GM11168 (cell line): ENCODE data around the gene CRTC2.

Experiments
- in situ Hi-C: fragments of 300-500 bp; cut with MboI; formaldehyde crosslinking; loops from one replicate; pipeline ENCODE4 v1.12.0; 2022; ENCODE audit warnings: low sequenced_read_pairs; ENCODE audit not compliant: unreplicated experiment

CRTC2 gene, protein sequence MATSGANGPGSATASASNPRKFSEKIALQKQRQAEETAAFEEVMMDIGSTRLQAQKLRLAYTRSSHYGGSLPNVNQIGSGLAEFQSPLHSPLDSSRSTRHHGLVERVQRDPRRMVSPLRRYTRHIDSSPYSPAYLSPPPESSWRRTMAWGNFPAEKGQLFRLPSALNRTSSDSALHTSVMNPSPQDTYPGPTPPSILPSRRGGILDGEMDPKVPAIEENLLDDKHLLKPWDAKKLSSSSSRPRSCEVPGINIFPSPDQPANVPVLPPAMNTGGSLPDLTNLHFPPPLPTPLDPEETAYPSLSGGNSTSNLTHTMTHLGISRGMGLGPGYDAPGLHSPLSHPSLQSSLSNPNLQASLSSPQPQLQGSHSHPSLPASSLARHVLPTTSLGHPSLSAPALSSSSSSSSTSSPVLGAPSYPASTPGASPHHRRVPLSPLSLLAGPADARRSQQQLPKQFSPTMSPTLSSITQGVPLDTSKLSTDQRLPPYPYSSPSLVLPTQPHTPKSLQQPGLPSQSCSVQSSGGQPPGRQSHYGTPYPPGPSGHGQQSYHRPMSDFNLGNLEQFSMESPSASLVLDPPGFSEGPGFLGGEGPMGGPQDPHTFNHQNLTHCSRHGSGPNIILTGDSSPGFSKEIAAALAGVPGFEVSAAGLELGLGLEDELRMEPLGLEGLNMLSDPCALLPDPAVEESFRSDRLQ

DNA sequence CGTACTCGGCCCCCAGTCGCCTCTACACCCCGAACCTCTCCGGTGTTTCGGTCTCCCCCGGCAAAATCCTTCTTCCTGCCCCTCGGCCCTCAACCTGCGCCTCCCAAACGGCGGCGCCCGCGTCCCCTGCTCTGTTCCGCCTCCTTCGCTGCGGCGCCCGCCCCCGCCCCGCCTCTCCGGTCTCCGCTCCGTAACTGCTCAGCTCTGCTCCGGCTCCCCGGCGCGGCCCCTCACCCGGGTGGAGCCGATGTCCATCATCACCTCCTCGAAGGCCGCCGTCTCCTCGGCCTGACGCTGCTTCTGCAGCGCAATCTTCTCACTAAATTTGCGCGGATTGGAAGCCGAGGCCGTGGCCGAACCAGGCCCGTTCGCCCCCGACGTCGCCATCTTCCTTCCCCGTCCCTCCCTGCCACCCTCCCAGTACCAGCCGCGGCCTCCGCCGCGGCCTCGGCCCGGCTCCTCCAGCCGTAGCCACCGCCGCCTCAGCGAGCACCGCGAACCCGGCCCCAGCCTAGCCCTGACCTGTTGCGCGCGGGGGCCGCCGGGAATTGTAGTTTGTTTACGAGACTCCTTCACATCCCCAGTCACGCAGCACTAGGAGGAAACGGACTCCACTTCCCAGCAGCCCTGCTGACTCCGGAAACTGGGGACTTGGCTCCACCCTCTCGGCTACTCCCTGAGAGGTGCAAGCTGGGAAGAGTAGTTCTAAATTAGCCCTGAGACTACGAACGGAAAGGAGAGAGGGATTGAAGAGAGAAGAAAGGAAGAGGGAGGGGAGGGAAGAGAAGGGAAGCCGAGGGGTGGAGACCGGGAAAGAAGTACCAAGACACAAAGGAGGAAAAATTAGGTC is at the start of gene CRTC2:
TSS of gene CRTC2 (minus strand) at position 502 of the 850 bp plus-strand sequence. CDS start at position 387, 115 bp downstream.
- in situ Hi-C loops = no loop called here

DNA sequence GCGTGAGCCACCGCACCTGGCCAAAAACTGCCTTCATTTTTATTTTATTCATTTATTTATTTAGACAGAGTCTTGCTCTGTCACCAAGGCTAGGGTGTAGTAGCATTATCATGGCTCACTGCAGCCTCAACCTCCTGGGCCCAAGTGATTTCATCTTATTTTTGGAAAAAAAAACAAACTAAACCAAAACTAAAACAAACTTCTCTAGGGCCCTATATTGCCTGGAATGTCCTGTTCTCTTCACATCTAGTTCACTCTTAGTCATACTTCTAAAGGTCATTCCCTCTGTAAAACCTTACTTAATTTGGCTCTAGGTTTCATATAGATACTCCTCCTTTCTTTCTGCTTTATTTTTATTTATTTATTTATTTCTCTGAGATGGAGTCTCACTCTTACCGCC is 47.7 kb upstream of the CRTC2 start:
- in situ Hi-C loops = no loop called here

DNA sequence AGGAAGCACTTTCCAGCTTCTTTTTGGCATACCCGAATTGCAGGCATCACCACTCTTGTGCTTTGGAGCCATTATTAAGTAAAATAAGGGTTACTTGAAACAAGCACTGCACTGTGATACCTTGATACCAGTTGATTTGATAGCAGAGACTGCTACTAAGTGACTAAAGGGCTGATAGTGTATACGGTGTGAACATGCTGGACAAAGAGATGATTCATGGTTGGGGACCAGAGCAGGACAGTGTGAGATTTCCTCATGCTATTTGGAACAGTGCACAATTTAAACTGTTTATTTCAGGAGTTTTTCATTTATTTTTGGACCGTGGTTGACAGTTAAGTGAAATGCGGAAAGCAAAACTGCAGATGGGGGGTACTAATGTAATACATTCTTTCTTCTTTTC is 42.0 kb upstream of the CRTC2 start:
- in situ Hi-C loops = no loop called here

DNA sequence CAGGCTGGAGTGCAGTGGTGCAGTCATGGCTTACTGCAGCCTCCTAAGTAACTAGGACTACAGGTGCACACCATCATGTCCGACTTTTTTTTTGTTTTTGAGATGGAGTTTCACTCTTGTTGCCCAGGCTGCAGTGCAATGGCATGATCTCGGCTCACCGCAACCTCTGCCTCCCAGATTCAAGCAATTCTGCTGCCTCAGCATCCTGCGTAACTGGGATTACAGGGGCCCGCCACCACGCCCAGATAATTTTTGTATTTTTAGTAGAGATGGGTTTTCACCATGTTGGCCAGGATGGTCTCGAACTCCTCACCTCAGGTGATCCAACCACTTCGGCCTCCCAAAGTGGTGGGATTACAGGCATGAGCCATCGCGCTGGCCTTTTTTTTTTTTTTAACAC is 38.5 kb upstream of the CRTC2 start:
- in situ Hi-C loops = loop anchor here (25.0 kb wide), 1 partner anchor 485 kb away; no protein-coding TSS in a partner anchor

DNA sequence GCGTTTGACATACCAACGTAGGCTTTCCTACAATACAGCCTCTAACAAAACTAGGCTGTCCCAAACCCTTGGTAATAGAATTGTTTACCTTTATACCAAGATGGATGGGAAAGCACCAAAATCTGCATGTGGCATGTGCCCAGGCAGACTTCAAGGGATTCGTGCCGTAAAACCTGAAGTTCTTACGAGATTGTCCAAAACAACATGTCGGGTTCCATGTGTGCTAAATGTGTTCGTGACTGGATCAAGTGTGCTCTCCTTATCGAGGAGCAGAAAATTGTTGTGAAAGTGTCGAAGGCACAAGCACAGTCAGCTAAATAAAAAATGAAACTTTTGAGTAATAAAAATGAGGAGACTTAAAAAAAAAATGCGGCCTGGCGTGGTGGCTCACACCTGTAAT is 37.2 kb upstream of the CRTC2 start:
- in situ Hi-C loops = loop anchor here (25.0 kb wide), 1 partner anchor 483 kb away; no protein-coding TSS in a partner anchor

DNA sequence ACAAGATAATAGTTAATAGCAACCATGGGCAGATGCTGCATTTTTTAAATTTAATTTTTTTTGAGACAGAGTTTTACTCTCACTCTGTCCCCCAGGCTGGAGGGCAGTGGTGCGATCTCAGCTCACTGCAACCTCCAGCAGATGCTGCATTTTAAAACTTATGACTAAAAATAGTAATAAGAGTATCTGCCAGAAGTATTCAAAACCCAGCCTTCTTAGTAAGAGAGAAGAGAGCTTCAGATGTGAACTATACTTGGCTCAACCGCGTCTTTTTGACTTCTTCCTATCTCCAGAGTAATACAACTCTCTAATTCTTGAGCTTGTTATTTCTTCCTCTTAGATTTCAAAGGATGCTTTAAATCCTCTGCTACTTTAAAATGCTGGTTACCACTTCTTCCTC is 36.8 kb upstream of the CRTC2 start:
- in situ Hi-C loops = loop anchor here (25.0 kb wide), 1 partner anchor 483 kb away; no protein-coding TSS in a partner anchor

DNA sequence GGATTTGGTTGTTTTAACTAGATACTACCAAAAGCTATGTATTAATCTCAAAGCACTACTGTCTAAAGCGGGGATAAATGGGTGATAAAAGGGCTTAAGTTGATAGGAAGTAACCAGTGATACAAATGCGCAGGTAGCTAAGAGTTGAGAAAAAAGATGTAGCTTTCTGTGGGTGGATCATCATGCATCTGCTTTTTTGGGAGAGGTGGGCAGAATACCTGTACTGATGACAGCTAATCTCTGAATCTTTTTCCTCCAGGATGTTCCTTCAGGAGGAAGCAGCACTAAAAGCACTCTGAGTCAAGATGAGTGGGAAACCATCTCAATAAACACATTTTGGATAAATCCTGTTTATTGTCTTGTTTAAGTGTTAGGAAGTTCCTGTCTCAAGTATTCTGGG is 33.4 kb upstream of the CRTC2 start:
- in situ Hi-C loops = loop anchor here (25.0 kb wide), 1 partner anchor 480 kb away; no protein-coding TSS in a partner anchor

DNA sequence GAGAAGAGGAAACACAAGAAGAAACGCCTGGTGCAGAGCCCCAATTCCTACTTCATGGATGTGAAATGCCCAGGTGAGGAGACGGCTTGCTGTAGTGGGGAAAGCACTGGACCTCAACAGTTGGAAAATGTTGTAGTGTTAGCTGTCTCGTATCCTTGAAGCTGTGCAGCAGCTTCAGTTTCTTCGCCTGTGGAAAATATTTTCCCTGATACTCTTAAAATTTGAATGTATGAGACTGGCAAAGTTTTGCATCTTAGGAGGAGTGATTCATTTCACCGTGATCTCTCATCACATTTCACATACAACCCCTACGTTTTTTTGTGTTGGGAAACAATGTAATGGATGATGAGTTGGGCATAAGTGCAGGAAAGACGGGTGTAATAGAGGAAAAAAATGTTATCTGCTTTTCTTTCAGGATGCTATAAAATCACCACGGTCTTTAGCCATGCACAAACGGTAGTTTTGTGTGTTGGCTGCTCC is 32.8 kb upstream of the CRTC2 start:
- in situ Hi-C loops = loop anchor here (25.0 kb wide), 1 partner anchor 479 kb away; no protein-coding TSS in a partner anchor

DNA sequence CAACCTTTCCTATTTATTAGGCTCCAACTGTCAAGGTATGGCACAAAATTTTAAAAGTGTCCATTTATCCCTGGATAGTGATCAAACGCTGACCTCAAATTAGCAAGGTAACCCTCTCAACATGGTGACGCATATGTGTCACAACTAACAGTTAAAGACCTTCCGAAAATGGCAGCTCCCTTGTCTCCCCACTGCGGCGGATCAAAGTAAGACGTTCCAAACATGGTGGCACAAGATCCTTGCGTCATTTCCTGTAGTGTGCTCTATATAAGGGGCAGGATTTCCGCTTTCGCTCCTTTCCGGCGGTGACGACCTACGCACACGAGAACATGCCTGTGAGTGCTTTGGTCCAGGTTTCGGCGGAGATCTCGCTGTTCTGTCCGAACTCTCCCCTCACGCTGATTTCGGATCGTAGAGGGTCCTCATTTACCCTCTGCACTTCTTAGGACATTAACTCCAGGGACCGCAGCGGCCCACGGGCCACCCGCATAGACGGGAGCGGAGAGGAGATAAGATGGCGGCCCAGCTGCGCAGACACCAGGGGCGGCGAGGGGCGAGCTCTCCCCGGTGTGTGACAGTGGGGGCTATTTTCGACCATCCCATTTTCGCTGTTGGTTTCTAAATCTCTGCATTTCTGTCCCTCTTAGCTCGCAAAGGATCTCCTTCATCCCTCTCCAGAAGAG is 32.2 kb upstream of the CRTC2 start, which contains the start of gene RPS27:
TSS of gene RPS27 (plus strand) at position 295 of the 683 bp plus-strand sequence. CDS start at position 330, 35 bp downstream.
- in situ Hi-C loops = loop anchor here (25.0 kb wide), 1 partner anchor 478 kb away; no protein-coding TSS in a partner anchor

DNA sequence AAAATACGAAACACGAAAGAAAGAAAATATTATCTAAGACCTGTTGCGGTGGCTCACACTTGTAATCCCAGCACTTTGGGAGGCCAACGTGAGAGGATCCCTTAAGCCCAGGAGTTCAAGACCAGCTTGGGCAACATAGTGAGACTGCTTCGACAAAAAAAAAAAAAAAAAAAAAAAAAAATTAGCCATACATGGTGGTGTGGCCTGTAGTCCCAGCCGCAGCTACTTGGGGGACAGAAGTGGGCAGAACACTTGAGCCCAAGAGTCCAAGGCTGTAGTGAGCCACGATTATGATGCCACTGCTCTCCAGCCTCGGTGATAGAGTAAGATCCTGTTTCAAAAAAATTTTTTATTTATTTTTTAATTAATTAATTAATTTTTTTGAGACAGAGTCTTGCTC is 29.2 kb upstream of the CRTC2 start:
- in situ Hi-C loops = loop anchor here (25.0 kb wide), 1 partner anchor 475 kb away; no protein-coding TSS in a partner anchor

DNA sequence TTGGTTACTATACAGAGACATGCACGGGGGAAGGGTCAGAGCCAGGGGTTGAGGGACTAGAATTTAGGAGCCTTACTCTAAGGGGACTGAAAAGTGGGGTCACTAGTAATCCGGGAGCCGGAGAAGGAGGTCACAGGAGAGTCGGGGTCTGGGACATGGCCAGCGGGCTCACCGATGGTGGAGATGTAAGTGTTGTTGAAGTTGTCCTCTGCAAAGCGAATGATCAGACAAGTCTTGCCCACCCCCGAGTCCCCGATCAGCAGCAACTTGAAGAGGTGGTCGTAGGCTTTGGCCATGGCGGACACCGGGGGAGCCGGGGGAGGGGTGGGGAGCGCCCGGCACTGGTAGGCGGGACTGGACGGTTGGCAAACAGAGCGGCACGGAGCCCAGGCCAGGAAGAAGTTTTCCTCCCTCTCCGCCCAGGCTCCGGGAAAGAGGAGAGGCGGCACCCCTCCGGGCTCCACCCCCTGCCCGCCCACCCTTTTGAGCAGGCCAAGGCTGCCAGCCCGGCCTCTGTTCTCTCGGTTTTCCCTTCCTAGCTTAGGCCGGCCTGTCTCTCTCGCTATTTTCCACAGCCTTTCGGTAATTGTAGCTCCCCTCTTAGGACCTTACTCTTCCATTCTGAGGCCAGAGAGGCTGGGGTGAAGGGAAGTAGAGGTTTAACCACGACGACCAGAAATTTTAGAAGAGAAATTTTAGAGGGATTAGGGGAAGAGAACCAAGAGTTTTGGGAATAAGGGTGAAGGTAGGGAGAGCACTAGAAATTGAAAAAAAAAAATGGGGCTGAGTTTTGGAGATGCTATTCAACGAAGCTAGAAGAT is 27.7 kb upstream of the CRTC2 start, which contains the start of gene RAB13:
TSS of gene RAB13 (minus strand) at position 399 of the 821 bp plus-strand sequence. CDS start at position 296, 103 bp downstream.
- in situ Hi-C loops = loop anchor here (25.0 kb wide), 1 partner anchor 474 kb away; no protein-coding TSS in a partner anchor

DNA sequence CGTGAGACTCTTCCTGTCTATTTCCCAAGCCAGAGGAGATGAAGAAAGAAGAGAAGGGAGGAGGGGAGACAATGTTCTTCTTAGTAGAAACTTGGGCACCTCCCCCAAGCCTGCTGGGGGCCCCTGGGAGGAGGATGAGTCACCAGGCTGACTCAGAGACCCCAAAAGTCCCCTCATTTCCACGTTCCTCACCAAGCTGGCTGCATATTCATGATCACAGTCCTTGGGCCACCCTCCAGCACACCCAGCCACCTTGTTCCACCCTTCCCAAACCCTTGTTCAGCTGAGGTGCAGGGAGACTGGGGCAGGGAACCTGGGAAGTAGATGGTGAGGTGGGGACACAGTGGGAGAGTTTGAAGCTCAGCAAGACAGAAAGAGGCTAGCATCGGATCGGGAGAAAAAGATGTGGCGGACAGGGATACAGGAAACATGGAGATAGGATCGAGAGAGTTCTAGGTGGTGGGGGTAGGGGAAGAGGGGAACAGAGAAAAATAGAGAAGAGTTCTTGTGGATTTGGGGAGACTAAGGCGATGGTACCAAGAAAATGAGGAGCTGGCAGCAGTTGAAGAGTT is 27.0 kb upstream of the CRTC2 start:
- in situ Hi-C loops = loop anchor here (25.0 kb wide), 1 partner anchor 473 kb away; no protein-coding TSS in a partner anchor

DNA sequence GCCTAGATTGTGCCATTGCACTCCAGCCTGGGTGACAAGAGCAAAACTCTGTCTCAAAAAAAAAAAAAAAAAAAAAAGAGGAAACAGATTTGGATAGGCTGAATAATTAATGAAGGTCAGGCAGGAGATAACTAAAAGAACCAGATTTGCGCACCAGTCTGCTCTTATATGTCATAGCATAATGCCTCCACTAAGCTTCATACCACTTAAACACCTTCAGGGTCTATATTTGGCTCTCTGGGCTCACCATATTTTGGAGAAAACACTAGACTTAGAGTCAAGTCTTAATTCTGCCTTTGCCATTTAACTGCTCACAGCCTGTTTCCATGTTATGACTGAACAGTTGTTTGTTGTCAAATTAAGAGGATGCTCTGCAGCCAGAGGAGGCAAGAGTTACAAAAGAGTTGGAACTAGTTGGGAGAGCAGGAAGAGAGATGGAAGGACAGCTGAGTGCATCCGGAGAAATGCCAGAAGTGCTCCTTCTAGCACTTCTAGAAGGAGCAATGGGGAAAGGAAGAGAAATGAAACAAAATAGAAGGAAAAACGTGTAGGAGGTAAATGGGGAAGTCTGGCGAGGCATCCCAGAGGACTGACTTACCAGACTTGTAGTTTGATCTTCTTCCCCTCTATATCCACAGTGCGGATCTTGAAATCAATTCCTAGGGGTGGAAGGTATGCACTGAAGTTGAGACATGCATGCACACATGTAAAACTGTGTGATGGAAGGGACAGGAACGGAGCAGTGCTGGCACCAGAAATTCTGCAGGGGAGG is 25.9 kb upstream of the CRTC2 start:
- in situ Hi-C loops = loop anchor here (25.0 kb wide), 1 partner anchor 472 kb away; no protein-coding TSS in a partner anchor

DNA sequence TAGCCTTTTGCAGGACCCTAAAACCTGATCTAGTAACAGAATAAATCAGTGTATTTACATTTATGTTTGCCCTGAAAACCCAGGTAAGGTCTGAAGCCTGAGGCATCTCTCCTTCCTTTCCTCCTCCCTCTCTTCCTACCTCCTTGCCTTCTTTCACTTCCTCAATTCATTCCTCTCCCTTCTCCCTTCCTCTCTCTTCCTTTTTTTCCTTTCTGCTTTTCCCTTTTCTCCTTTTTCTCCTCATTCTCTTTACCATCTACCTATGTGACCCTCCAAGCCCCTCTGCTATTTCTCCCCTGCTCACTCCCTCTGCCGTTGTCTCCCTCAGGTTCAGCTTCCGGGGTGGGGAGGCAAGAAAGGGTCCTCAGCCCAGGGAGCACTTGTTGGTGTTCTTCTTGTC is 23.3 kb upstream of the CRTC2 start:
- in situ Hi-C loops = loop anchor here (25.0 kb wide), 1 partner anchor 469 kb away; no protein-coding TSS in a partner anchor

DNA sequence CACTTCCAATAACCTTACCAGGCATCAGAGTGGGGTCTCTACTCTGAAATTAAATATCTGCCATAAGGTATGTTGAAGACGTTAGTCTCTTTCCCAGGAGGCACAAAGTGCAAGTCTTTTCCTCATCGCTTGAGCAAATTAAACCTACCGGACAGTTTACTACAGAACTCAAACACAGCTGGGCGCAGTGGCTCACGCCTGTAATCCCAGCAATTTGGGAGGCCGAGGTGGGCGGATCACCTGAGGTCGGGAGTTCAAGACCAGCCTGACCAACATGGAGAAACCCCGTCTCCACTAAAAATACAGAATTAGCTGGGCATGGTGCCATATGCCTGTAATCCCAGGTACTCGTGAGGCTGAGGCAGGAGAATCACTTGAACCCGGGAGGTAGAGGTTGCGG is 20.7 kb upstream of the CRTC2 start:
- in situ Hi-C loops = loop anchor here (10.0 to 25.0 kb wide), 2 partner anchors 304 to 467 kb away; partner anchors contain the start of genes ILF2 and NPR1

DNA sequence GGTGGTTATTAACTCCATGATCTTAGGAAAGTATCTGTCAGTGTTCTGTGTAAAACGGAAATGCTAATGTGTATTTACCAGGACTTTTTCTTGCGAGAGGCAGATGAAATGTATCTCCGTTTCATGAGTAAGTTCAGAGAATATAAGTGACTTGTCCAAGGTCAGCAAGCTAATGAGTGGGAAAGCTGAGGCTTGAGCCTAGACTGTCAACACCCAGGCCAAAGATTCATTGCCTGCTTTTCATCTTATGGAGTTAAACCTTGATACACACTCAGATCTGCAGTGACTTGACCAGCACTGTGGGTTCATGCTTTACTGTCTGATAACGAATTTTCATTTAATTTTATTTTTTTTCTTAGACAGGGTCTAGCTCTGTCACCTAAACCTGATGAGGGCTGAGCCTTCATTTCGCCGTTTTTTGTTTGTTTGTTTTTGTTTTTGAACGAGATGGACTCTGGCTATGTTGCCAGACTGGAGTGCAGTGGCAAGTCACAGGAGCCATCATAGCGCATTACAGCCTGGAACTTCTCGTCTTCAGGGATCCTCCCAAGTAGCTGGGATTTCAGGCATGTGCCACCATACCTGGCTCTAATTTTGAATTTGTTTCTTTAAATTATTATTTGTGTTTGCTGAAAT is 20.0 kb upstream of the CRTC2 start:
- in situ Hi-C loops = loop anchor here (10.0 to 25.0 kb wide), 2 partner anchors 304 to 466 kb away; partner anchors contain the start of genes ILF2 and NPR1
